GM12891 (cell line): ENCODE measurements around the gene HAPLN2.

ENCODE experiments used
- POLR2A ChIP-seq: IDR thresholded peaks from 2 replicates; pipeline ENCODE4 v1.6.1; 2011; ENCODE audit warnings: low read depth, low read length, control low read depth
- POLR2AphosphoS5 ChIP-seq: IDR thresholded peaks from 2 replicates; pipeline ENCODE4 v1.6.1; 2011; ENCODE audit warnings: low read depth, low read length, control low read depth

- TF ChIP-seq POLR2AphosphoS5: no peak
- no peak for TF ChIP-seq POLR2A
These were observed 36.7 kb upstream of the HAPLN2 start for GRCh38 chr1:156582388-156583017.
